HG02870 (cell line): ENCODE data around the gene MAPK4.

ENCODE experiments used
- ATAC-seq: cut with Tn5 transposase; IDR thresholded peaks from one replicate; pipeline ENCODE4 v1.9.1; 2021; ENCODE audit warnings: mild to moderate bottlenecking, moderate library complexity; ENCODE audit not compliant: unreplicated experiment

Gene MAPK4

GRCh38 chr18:50653402-50654093 is 93.7 kb downstream of the MAPK4 start:
- no peak for ATAC-seq

- no peak for ATAC-seq
Measured at GRCh38 chr18:50654211-50654610, 94.3 kb downstream of the MAPK4 start.

GRCh38 chr18:50654658-50655550 is 95.0 kb downstream of the MAPK4 start:
- no peak for ATAC-seq

- ATAC-seq: no peak
Measured at GRCh38 chr18:50656396-50656795, 96.5 kb downstream of the MAPK4 start.

GRCh38 chr18:50656841-50657470 is 97.1 kb downstream of the MAPK4 start:
- ATAC-seq: no peak

GRCh38 chr18:50658601-50659000 is 98.7 kb downstream of the MAPK4 start:
- no peak for ATAC-seq

GRCh38 chr18:50659091-50660003 is 99.5 kb downstream of the MAPK4 start:
- ATAC-seq: no peak

GRCh38 chr18:50661013-50661412 is 101.1 kb downstream of the MAPK4 start:
- ATAC-seq: no peak

- no peak for ATAC-seq
Measured at GRCh38 chr18:50662177-50662576, 102.3 kb downstream of the MAPK4 start.

- ATAC-seq: no peak
Measured at GRCh38 chr18:50662775-50663383, 103.0 kb downstream of the MAPK4 start.

- no peak for ATAC-seq
Measured at GRCh38 chr18:50663626-50664441, 103.9 kb downstream of the MAPK4 start.

GRCh38 chr18:50665015-50665414 is 105.1 kb downstream of the MAPK4 start:
- no peak for ATAC-seq

GRCh38 chr18:50665519-50665918 is 105.6 kb downstream of the MAPK4 start:
- no peak for ATAC-seq

- ATAC-seq: no peak
Measured at GRCh38 chr18:50666536-50666935, 106.6 kb downstream of the MAPK4 start.

- no peak for ATAC-seq
Measured at GRCh38 chr18:50671376-50671775, 111.5 kb downstream of the MAPK4 start.

- no peak for ATAC-seq
Measured at GRCh38 chr18:50674307-50674980, 114.6 kb downstream of the MAPK4 start.

GRCh38 chr18:50675043-50675442 is 115.2 kb downstream of the MAPK4 start:
- no peak for ATAC-seq

GRCh38 chr18:50678651-50679050 is 118.8 kb downstream of the MAPK4 start:
- no peak for ATAC-seq

GRCh38 chr18:50679056-50679455 is 119.2 kb downstream of the MAPK4 start:
- no peak for ATAC-seq
